Loucy (cell line): ENCODE data around the gene E2F1.

Experiments
- H2AFZ ChIP-seq: fragments of 200-600 bp; sonication (generic); 2 replicates; pipeline ENCODE4 v1.6.0; 2016; ENCODE audit warnings: antibody characterized with exemption, mild to moderate bottlenecking, low read length, moderate library complexity
- H3F3A ChIP-seq: fragments of 200-600 bp; 2 replicates; pipeline ENCODE4 v1.6.0; 2016; ENCODE audit warnings: antibody characterized with exemption, low read depth, mild to moderate bottlenecking
- H3K27me3 ChIP-seq: fragments of 200-600 bp; sonication (generic); 2 replicates; pipeline ENCODE4 v1.6.1; 2014; ENCODE audit warnings: low read length, mild to moderate bottlenecking; ENCODE audit not compliant: insufficient read depth, poor library complexity, severe bottlenecking
- H3K36me3 ChIP-seq: fragments of 200-600 bp; sonication (generic); 2 replicates; pipeline ENCODE4 v1.6.1; 2016; ENCODE audit warnings: low read length; ENCODE audit not compliant: insufficient read depth
- H3K4me1 ChIP-seq: fragments of 200-600 bp; sonication (generic); 2 replicates; pipeline ENCODE4 v1.5.1; 2014; ENCODE audit warnings: low read length, mild to moderate bottlenecking; ENCODE audit not compliant: insufficient read depth, poor library complexity, severe bottlenecking
- H3K4me2 ChIP-seq: fragments of 200-600 bp; sonication (generic); 2 replicates; pipeline ENCODE4 v1.6.0; 2014; ENCODE audit warnings: antibody characterized with exemption, low read length, low read depth, mild to moderate bottlenecking; ENCODE audit not compliant: poor library complexity, severe bottlenecking
- H3K4me3 ChIP-seq: fragments of 200-600 bp; sonication (generic); 2 replicates; pipeline ENCODE4 v1.5.1; 2014; ENCODE audit warnings: low read length, mild to moderate bottlenecking, mixed read lengths; ENCODE audit not compliant: poor library complexity, severe bottlenecking
- H3K79me2 ChIP-seq: fragments of 200-600 bp; sonication (generic); 2 replicates; pipeline ENCODE4 v1.6.1; 2014; ENCODE audit warnings: low read length; ENCODE audit not compliant: insufficient read depth
- H3K9ac ChIP-seq: fragments of 200-600 bp; sonication (generic); 2 replicates; pipeline ENCODE4 v1.6.0; 2014; ENCODE audit warnings: mild to moderate bottlenecking, low read depth, low read length, moderate library complexity; ENCODE audit not compliant: poor library complexity, severe bottlenecking
- H3K9me2 ChIP-seq: fragments of 200-600 bp; sonication (generic); replicated peaks from 2 replicates; pipeline ENCODE4 v1.6.1; 2016; ENCODE audit warnings: low read depth, low read length, mixed read lengths
- H3K9me3 ChIP-seq: fragments of 200-600 bp; sonication (generic); 2 replicates; pipeline ENCODE4 v1.6.1; 2014; ENCODE audit warnings: mild to moderate bottlenecking, antibody characterized with exemption, low read length, low read depth; ENCODE audit not compliant: insufficient read depth
- H4K20me1 ChIP-seq: fragments of 200-600 bp; sonication (generic); 2 replicates; pipeline ENCODE4 v1.6.0; 2014; ENCODE audit warnings: antibody characterized with exemption, low read length, mild to moderate bottlenecking; ENCODE audit not compliant: insufficient read depth, poor library complexity, severe bottlenecking
- EZH2phosphoT487 ChIP-seq: fragments of 200-600 bp; IDR thresholded peaks from 2 replicates; pipeline ENCODE4 v1.6.1; 2018; ENCODE audit warnings: antibody characterized with exemption, mild to moderate bottlenecking, moderate library complexity, borderline replicate concordance
- TF ChIP-seq, protein P1 (sequence below): fragments of 200-600 bp; sonication (generic); conservative IDR thresholded peaks from 2 replicates; pipeline ENCODE4 v1.5.1; 2014; ENCODE audit warnings: mild to moderate bottlenecking, antibody characterized with exemption, low read length

Gene E2F1

DNA sequence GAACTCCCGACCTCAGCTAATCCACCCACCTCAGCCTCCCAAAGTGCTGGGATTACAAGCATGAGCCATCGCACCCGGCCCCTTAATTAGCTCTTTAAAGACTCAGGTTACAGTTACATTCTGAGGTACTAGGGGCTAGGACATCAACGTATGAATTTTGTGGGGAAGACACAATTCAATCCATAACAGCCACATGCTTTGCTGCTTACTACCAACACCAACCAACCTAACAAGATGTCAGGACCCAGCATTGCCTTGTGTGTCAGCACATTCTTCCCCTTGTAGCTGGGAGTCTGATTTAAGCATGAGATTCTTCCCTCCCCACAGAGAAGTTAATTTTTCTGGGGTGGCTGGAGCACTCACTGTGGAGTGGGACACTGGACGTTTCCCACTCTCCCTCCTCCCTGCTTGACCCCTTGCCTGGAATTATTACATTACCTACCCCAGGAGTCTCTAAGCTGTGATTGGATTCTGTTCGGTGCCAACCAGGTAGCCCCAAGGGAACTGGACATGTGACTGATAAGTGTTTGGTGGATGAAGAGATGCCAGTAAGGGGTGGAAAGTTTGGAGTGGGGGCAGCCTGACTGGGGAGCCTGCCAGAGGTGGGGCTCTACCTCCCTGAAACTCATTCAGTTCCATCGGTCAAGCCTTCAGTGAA, 39.6 kb upstream of the E2F1 start:
- no peak overlapping the region for H2AFZ ChIP-seq
- no peaks in the 10 kb centered on the region for H3K27me3 ChIP-seq
- no peaks in the 10 kb centered on the region for H4K20me1 ChIP-seq
- H3K36me3 ChIP-seq, result no peaks in the 10 kb centered on the region
- TF ChIP-seq, protein P1, sequence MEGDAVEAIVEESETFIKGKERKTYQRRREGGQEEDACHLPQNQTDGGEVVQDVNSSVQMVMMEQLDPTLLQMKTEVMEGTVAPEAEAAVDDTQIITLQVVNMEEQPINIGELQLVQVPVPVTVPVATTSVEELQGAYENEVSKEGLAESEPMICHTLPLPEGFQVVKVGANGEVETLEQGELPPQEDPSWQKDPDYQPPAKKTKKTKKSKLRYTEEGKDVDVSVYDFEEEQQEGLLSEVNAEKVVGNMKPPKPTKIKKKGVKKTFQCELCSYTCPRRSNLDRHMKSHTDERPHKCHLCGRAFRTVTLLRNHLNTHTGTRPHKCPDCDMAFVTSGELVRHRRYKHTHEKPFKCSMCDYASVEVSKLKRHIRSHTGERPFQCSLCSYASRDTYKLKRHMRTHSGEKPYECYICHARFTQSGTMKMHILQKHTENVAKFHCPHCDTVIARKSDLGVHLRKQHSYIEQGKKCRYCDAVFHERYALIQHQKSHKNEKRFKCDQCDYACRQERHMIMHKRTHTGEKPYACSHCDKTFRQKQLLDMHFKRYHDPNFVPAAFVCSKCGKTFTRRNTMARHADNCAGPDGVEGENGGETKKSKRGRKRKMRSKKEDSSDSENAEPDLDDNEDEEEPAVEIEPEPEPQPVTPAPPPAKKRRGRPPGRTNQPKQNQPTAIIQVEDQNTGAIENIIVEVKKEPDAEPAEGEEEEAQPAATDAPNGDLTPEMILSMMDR, result no peak
- no peak for TF ChIP-seq EZH2phosphoT487
- H3F3A ChIP-seq, result no peaks in the 10 kb centered on the region
- H3K9me2 ChIP-seq, result no peaks in the 10 kb centered on the region
- no peak overlapping the region for H3K4me2 ChIP-seq
- H3K79me2 ChIP-seq, result no peaks in the 10 kb centered on the region
- H3K4me1 ChIP-seq, result no peaks in the 10 kb centered on the region
- H3K9me3 ChIP-seq, result no peaks in the 10 kb centered on the region
- H3K4me3 ChIP-seq, result no peak overlapping the region
- no peak overlapping the region for H3K9ac ChIP-seq

DNA sequence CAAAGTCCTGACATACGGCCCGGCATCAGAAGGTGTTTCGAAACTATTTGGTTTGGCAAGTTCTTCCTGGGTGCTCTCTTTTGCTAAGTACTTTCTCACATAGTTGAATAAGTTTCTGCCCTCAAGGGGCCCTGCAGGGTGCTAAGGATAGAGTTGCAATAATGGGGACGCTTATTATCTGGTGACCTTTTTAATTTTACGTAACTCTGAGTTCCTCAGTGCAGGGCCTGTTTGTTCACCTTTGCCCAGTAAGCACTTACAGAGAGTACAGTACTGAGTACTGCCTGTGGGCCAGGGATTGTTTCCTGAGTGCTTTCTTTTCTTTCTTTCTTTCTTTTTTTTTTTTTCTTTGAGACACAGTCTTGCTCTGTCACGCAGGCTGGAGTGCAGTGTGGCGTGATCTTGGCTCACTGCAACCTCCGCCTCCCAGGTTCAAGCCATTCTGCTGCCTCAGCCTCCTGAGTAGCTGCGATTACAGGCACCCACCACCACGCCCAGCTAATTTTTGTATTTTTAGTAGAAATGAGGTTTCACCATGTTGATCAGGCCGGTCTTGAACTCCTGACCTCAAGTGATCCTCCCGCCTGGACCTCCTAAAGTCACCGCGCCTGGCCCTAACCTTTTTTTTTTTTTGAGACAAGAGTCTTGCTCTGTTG, 38.4 kb upstream of the E2F1 start:
- TF ChIP-seq EZH2phosphoT487, result no peak
- TF ChIP-seq, protein P1, result no peak
- Histone ChIP-seq H3K9me3 (no peaks in the 10 kb centered on the region), H3K4me1 (no peaks in the 10 kb centered on the region), H3K4me3 (no peak overlapping the region), H4K20me1 (no peaks in the 10 kb centered on the region), H3K36me3 (no peaks in the 10 kb centered on the region), H3K9ac (no peak overlapping the region), H3K27me3 (no peaks in the 10 kb centered on the region), H3K9me2 (no peaks in the 10 kb centered on the region), H2AFZ (no peak overlapping the region), H3K4me2 (no peak overlapping the region), H3F3A (no peaks in the 10 kb centered on the region), H3K79me2 (peaks cover 4% of the 10 kb centered on the region; the same call in 1 of the 2 replicates)

DNA sequence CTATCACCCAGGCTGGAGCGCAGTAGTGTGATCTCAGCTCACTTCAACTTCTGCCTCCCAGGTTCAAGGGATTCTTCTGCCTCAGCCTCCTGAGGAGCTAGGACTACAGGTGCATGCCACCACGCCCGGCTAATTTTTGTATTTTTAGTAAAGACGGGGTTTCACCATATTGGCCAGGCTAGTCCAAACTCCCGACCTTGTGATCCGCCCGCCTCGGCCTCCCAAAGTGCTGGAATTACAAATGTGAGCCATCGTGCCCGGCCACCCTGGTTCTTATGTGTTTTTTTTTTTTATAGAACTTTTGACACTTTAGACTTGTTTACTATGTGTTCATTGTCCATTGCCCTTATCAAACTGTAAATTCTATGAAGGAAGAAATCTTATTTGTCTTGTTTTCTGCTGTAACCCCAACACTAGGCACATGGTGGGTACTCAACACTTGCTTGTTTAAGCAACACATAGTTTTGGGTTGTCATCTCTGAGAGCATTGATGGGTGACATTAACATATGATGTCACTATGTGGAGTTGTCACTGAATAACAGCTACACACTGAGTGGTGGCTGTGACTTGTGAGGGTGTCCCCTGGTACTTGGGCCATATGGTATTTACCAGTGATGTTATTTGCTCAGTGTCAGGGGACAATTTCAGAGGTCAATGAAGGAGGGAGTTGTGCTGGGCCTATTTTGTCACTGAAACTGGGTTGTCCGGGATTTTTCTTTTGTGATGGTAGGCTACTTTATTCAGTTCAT, 35.4 kb upstream of the E2F1 start:
- TF ChIP-seq, protein P1, result no peak
- no peak for TF ChIP-seq EZH2phosphoT487

More for the DNA sequence above, 35.4 kb upstream of the E2F1 start:
- no peak overlapping the region for H2AFZ ChIP-seq
- H4K20me1 ChIP-seq, result no peaks in the 10 kb centered on the region
- peaks cover 12% of the 10 kb centered on the region for H3K4me1 ChIP-seq
- H3K27me3 ChIP-seq, result no peaks in the 10 kb centered on the region
- no peak overlapping the region for H3K9ac ChIP-seq
- H3K9me2 ChIP-seq, result no peaks in the 10 kb centered on the region
- H3K4me2 ChIP-seq, result no peak overlapping the region
- H3K9me3 ChIP-seq, result no peaks in the 10 kb centered on the region
- H3F3A ChIP-seq, result no peaks in the 10 kb centered on the region
- no peak overlapping the region for H3K4me3 ChIP-seq
- H3K79me2 ChIP-seq, result peaks cover 23% of the 10 kb centered on the region
- no peaks in the 10 kb centered on the region for H3K36me3 ChIP-seq
